Measurements from ENCODE around the gene ARPC5.
A peak's percentile ranks its signal among the peaks of the same experiment; 100 is the strongest.
"Not testable (repeated sequence)": the region's sequence is repeated elsewhere in the genome, so short reads cannot be mapped to it uniquely, and the experiment has no call there.

Gene ARPC5

DNA sequence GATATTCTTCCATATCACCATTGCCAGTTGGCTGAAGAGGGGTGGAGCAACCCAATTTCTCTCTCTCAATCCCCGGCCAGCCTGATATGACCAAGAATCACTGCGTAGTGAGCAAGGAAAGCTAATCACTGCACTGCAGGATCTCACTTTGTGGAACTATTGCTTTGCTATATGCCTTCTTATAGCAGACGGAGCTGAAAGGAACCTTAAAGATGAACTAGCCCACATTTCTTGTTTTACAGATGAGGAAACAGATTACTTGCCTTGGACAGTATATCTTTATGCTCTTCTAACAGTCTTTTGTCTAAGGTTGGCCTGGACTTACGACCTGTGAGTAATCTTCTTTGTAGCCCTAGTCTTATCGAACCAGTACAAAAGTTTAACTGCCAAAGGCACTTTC, 9.9 kb upstream of the ARPC5 start:
- no peak for DNase-seq

DNA sequence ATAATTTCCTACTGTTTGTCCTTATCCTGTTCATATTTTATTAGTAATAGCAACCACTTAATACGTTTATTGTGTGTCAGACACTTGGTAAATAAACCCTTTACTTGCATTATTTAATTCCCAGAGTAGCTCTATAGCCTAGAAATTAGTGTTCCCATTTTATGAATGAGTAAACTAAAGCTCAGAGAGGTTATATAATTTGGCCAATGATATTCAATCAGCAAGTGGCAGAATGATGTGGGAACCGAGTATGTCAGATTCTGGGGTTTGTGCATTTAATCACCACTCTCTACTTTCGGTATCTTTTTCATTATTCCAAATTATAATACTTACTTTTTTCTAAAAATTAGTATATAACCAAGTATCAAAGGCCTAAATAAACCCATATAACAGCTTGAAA, 6.6 kb upstream of the ARPC5 start:
- no peak for DNase-seq

DNA sequence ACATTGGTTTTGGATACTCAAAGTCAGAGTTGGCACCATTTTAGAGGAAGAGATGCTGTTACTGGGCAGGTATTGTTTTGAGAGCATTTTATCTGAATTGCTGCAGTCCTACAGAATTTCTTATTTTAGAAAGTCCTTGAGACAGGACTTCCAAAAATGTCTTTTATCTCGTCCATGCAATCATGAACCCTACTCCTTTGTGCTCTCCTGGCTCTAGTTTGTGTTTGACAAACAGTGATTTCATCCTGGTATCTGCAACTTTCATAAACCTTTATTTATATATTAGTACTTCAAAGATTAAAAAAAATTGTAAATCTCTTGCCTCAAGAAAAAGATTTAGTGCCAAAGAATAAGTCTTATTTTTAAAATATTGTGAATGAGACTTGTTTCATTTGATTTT, 4.6 kb upstream of the ARPC5 start:
- DNase-seq = no peak

DNA sequence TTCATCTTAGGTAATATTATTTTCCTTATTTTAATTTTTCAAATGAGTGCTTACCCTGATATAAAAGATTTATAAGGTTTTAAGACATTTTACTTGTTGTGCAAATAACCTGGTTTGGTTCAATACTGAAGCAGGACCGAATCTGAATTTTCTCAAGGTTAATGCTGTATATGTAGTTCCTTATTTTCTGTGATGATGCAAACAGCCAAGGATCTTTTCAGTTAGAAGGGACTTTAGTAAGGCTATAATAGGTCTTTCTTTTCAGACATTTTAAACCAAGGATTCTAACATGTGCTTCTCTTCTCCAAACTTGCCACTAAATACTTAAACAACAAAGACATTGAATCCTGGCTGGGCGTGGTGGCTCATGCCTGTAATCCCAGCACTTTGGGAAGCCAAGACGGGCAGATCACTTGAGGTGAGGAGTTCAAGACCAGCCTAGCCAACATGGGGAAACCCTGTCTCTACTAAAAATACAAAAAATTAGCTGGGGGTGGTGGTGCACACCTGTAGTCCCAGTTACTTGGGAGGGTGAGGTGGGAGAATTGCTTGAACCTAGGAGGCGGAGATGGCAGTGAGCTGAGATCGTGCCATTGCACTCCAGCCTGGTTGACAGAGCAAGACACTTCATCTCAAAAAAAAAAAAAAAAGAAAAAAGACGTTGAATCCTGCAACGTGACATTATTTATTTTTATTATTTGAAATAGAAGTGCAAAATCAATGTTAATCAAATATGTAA, 3.2 kb upstream of the ARPC5 start:
- no peak for DNase-seq

- peak in 1 of 2 experiments; percentile 20 for DNase-seq
Measured at GRCh38 chr1:183636783-183637182, 1.2 kb upstream of the ARPC5 start.

DNA sequence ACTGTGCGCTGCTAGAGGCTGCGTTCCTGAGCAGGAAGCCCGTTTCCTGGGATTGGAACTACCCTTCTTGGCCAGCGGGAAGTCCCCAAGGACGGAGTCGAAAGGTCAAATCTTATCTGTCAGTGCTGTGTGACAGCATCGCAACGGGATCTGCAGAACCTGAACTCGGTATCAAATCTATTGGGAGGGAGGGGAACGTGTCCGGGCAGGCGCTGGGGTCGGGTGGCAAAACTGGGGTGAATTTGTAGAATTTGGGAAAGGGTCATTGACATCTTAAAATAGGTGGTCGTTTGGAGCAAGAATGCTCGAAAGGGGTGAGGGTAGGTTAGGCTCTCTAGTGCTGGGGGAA, 725 bp upstream of the ARPC5 start:
- no peak for DNase-seq

- DNase-seq = no peak
Measured at GRCh38 chr1:183635099-183635605, 431 bp downstream of the ARPC5 start.

- DNase-seq = no peak
Measured at GRCh38 chr1:183634429-183635065, 1.0 kb downstream of the ARPC5 start.

- no peak for DNase-seq
Measured at GRCh38 chr1:183633676-183634343, 1.8 kb downstream of the ARPC5 start.

DNA sequence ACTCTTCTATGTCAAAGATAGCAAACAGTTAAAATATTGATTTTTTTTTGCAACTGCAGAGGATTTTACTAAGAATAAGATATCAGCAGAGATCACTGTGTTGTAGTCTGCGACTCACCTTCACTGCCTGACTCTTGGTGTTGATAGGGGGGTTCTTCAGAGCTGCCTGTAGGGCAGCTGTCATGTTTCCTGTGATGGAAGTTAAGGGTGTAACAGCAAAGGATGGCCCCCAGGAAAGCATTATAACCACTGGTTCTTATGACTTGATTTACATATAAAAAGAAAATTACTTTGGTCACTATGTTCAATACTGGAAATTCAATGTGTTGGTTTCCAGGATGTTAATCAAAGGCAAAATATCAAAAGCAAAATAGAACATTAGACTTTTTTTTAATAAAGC, 2.6 kb downstream of the ARPC5 start:
- no peak for DNase-seq

- DNase-seq = no peak
Measured at GRCh38 chr1:183632114-183632513, 3.5 kb downstream of the ARPC5 start.

- DNase-seq = no peak
Measured at GRCh38 chr1:183630748-183631147, 4.8 kb downstream of the ARPC5 start.

DNA sequence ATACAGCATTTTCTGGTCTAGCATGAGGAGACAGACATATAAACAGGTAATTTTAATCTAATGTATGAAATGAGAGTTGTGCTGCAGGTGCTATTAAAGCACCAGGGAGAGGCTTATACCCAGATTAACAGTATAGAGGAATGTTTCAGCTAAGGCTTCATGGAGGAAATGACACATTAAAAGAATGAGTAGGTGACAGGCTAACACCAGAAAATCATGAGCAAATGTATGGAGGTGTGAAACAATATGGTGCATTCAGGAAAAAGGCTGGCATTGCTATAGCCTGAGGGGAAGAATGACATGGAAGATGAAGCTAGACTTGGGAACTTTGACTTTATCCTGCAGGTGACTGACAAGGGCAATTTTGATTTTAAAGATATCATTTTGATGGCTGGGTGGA, 7.0 kb downstream of the ARPC5 start:
- DNase-seq = no peak

- not testable (repeated sequence) for DNase-seq
Measured at GRCh38 chr1:183626236-183626635, 9.3 kb downstream of the ARPC5 start.

DNA sequence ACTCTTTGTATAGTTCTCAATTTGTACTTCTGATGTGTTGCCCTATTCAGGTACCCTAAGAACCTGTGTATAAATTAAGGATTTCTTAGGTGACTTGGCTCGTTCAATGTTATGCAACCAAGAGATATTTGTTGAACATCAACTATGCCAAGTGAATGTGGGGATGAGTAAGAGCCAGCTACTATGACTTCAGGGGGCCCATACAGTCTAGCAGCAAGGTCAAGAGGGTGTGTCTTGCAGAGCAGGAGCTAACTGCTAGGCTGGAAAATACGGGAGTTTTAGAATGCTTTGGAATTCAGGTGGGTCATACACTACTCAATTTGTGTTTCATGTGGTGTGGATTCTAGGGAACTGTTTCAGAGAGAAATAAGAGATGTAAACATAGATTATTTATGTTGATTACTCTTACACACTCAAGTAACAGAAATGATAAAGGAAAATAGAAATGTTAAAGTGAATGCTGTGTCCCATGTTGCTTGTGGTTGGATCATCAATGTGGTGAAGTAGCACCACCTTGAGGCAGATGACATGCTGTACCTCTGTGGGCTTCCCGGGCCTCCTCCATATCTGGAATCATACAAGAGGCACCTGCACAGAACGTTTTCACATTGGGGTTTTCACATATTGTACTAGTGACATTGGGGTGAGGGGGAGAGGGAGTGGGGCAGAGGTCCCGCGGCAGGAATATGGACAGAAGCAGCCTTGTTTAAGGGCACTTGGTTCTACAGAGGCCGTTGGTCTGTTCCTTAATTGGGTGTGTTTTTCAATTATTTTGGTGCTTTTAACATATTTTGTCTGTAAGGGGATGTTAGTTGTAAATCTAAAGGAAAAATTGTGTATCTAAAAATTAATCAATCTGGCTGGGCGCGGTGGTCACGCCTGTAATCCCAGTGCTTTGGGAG, 12.4 kb downstream of the ARPC5 start:
- DNase-seq = peak in 1 of 2 experiments; percentile 32

GRCh38 chr1:183622013-183622412, 13.6 kb downstream of the ARPC5 start:
- no peak for DNase-seq

DNA sequence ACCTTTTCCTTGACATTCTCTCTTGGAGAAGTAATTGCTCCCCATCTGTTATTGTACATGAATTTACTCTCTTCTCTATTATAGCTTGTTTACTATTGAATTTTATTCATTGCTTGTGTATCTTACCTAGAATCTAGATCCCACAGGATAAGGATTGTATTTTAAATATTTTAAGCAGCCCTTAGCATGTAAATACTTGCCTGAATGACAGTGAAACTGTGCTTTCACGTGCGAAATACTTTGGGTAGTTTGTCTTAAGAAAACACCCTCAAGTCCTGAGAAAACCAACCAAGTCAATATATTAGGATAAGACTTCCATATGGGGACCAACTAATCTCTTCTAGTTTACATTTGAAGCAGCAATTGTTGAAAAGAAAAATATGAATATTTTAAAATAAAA, 15.3 kb downstream of the ARPC5 start:
- no peak for DNase-seq

DNA sequence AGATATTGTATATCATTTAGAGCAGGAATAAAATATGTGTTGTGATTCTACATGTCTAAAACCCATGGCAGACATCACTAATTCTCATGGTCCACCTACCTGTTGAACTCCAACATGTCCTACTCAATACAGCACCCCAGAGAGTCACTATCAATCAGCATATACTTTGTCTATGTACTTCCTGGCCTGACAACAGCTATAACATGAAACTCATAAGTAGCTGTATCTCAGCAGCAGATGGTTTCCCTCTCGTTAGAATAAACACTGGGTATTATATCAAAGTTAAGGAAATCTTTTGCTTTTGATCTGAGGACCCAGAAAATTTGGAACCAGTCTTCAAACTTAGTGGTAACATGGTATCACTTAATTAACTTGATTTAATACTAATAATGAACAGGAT, 15.8 kb downstream of the ARPC5 start:
- DNase-seq = no peak

DNA sequence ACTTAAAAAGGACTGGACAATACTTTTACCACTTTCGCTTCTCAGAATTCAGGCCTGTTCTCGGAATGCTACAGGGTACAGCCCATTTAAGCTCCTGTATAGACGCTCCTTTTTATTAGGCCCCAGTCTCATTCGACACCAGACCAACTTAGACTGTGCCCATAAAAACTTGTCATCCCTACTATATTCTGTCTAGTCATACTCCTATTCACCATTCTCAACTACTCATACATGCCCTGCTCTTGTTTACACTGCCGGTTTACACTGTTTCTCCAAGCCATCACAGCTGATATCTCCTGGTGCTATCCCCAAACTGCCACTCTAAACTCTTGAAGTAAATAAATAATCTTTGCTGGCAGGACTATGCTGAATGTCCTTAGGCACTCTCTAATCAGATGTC, 17.4 kb downstream of the ARPC5 start:
- not testable (repeated sequence) for DNase-seq

GRCh38 chr1:183612975-183613374, 22.6 kb downstream of the ARPC5 start:
- not testable (repeated sequence) for DNase-seq

DNA sequence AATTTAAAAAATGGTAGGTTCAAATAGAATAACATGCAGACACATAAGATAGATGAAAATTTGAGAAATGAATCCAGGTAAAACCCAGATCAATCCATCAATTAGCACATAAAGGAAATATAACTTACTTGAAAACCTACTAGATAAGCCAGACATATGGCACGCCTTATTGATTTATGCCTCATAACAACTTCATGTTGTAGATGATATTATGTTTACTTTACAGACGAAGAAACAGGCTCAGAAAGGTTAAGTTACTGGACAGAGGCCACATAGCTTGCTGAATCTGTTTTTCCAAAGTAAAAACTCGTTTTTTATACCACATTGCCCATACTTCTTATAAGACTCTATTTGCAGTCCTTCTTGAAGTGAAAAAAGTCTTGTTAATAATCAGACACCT, 23.2 kb downstream of the ARPC5 start:
- DNase-seq = no peak

- no peak for DNase-seq
Measured at GRCh38 chr1:183611021-183611420, 24.6 kb downstream of the ARPC5 start.
